Measurements from ENCODE around the gene ICE2. TPM values are rescaled to one million over a fixed set of nuclear protein-coding genes. Genes with fewer than 3 reads are reported as not detected.
"Not testable (repeated sequence)": the region's sequence is repeated elsewhere in the genome, so short reads cannot be mapped to it uniquely, and the experiment has no call there.

ICE2 gene
- total RNA-seq, 1 donor: 26.4 TPM

DNA sequence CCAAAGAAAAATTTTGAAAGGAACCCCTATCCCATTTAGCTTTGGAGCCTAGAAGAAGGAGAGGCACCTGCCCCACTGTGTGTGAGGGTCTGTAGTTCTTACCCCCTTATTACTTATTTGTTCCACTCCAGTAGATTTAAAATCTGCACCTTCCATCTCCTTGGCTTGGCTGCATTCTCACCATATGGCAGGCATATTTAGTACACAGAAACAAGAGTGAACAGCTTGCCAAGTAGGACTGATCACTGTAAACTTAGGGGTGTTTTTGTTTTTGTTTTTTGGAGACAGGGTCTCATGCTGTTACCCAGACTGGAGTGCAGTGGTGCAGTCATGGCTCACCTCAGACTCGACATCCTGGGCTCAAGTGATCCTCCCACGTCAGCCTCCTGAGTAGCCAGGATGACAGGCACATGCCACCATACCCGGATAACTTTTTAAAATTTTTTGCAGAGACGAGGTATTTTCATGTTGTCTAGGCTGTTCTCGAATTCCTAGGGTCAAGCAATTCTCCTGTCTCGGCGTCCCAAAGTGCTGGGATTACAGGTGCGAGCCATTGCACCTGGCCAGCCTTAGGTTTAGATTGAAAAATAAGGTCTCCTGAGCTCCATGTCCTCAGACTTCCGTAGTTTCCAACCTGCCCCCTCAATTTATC is 67.0 kb downstream of the ICE2 start:
- H2AFZ ChIP-seq (ENCODE audit: low read length): no peak overlapping the region
- no peak for DNase-seq (ENCODE audit: insufficient read length, low spot score, missing footprints)

DNA sequence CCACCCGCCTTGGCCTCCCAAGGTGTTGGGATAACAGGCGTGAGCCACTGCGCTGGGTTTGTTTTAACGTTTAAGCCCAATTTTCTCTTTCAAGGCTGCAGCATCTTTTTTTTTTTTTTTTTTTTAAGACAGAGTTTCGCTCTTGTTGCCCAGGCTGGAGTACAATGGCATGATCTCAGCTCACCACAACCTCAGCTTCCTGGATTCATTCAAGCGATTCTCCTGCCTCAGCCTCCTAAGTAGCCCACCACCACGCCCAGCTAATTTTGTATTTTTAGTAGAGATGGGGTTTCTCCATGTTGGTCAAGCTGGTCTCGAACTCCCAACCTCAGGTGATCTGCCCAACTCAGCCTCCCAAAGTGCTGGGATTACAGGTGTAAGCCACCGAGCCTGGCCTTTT is 68.6 kb downstream of the ICE2 start:
- not testable (repeated sequence) for H3K9me3 ChIP-seq (ENCODE audit: low read depth, low read length); H4K20me1 ChIP-seq (ENCODE audit: insufficient read depth, low read length); H3K27ac ChIP-seq (ENCODE audit: low read depth, low read length); H3K4me3 ChIP-seq (ENCODE audit: insufficient read depth, low read length); H3K36me3 ChIP-seq (ENCODE audit: insufficient read depth, low read length); DNase-seq (ENCODE audit: insufficient read length, low spot score, missing footprints); H2AFZ ChIP-seq (ENCODE audit: low read length); H3K4me2 ChIP-seq (ENCODE audit: insufficient read depth, low read length); H3K79me2 ChIP-seq (ENCODE audit: insufficient read depth, low read length); H3K27me3 ChIP-seq (ENCODE audit: insufficient read depth, low read length)
- H3K4me1 ChIP-seq (ENCODE audit: insufficient read depth, low read length): peaks cover 45% of the 10 kb centered on the region

More for the DNA sequence above, 67.0 kb downstream of the ICE2 start:
- Histone ChIP-seq H3K36me3 (ENCODE audit: insufficient read depth, low read length) (no peaks in the 10 kb centered on the region), H3K27me3 (ENCODE audit: insufficient read depth, low read length) (no peaks in the 10 kb centered on the region), H3K27ac (ENCODE audit: low read depth, low read length) (no peak overlapping the region), H4K20me1 (ENCODE audit: insufficient read depth, low read length) (no peaks in the 10 kb centered on the region), H3K9me3 (ENCODE audit: low read depth, low read length) (no peaks in the 10 kb centered on the region), H3K4me3 (ENCODE audit: insufficient read depth, low read length) (no peak overlapping the region), H3K4me2 (ENCODE audit: insufficient read depth, low read length) (no peak overlapping the region), H3K4me1 (ENCODE audit: insufficient read depth, low read length) (peaks cover 39% of the 10 kb centered on the region), H3K79me2 (ENCODE audit: insufficient read depth, low read length) (no peaks in the 10 kb centered on the region)
- no peak for TF ChIP-seq CTCF (IDR thresholded peaks at IDR 0.05; ENCODE audit: extremely low read depth, low read depth, low read length)

GRCh38 chr15:60408463-60408981 is 70.4 kb downstream of the ICE2 start:
- no peaks in the 10 kb centered on the region for H4K20me1 ChIP-seq (ENCODE audit: insufficient read depth, low read length)
- no peaks in the 10 kb centered on the region for H3K36me3 ChIP-seq (ENCODE audit: insufficient read depth, low read length)
- no peak for TF ChIP-seq CTCF (IDR thresholded peaks at IDR 0.05; ENCODE audit: extremely low read depth, low read depth, low read length)
- H3K4me2 ChIP-seq (ENCODE audit: insufficient read depth, low read length): peak overlapping the region; percentile 67
- no peaks in the 10 kb centered on the region for H3K9me3 ChIP-seq (ENCODE audit: low read depth, low read length)
- peak overlapping the region; percentile 86 for H3K27ac ChIP-seq (ENCODE audit: low read depth, low read length)
- peak; percentile 87 for DNase-seq (ENCODE audit: insufficient read length, low spot score, missing footprints)
- H3K27me3 ChIP-seq (ENCODE audit: insufficient read depth, low read length): no peaks in the 10 kb centered on the region
- peaks cover 37% of the 10 kb centered on the region for H3K4me1 ChIP-seq (ENCODE audit: insufficient read depth, low read length)
- no peak overlapping the region for H2AFZ ChIP-seq (ENCODE audit: low read length)
- no peak overlapping the region for H3K4me3 ChIP-seq (ENCODE audit: insufficient read depth, low read length)
- no peaks in the 10 kb centered on the region for H3K79me2 ChIP-seq (ENCODE audit: insufficient read depth, low read length)

GRCh38 chr15:60407415-60407805 is 71.5 kb downstream of the ICE2 start:
- Histone ChIP-seq H3K9me3 (ENCODE audit: low read depth, low read length) (no peaks in the 10 kb centered on the region), H3K4me1 (ENCODE audit: insufficient read depth, low read length) (peaks cover 41% of the 10 kb centered on the region), H3K36me3 (ENCODE audit: insufficient read depth, low read length) (no peaks in the 10 kb centered on the region), H3K4me2 (ENCODE audit: insufficient read depth, low read length) (peak overlapping the region; percentile 67), H3K4me3 (ENCODE audit: insufficient read depth, low read length) (no peak overlapping the region), H4K20me1 (ENCODE audit: insufficient read depth, low read length) (no peaks in the 10 kb centered on the region), H2AFZ (ENCODE audit: low read length) (no peak overlapping the region), H3K79me2 (ENCODE audit: insufficient read depth, low read length) (no peaks in the 10 kb centered on the region), H3K27ac (ENCODE audit: low read depth, low read length) (peak overlapping the region; percentile 86), H3K27me3 (ENCODE audit: insufficient read depth, low read length) (no peaks in the 10 kb centered on the region)
- peak; percentile 92 for DNase-seq (ENCODE audit: insufficient read length, low spot score, missing footprints)
- TF ChIP-seq CTCF (IDR thresholded peaks at IDR 0.05; ENCODE audit: extremely low read depth, low read depth, low read length): no peak

All from osteoblast (primary cell).